HepG2 (cell line): ENCODE data around the gene FKBP1B. TPM values are rescaled to one million over a fixed set of nuclear protein-coding genes. Genes with fewer than 3 reads are reported as not detected.

Source experiments
- ADNP ChIP-seq: sonication (generic); formaldehyde crosslinking; IDR thresholded peaks from 2 replicates; pipeline ENCODE4 v1.4.0; 2020; ENCODE audit warnings: missing genetic modification reagents
- FOXA1 ChIP-seq, 2 experiments: fragments of 450-650 bp in 1 of 2; sonication (generic) in 1 of 2; formaldehyde crosslinking in 1 of 2; IDR thresholded peaks; 2 replicates each; pipeline versions ENCODE4 v1.4.0 to v1.6.1; 2016 to 2020; ENCODE audit warnings: missing genetic modification reagents in 1 of 2
- LCORL ChIP-seq, 2 experiments: fragments of 450-650 bp in 1 of 2; sonication (generic) in 1 of 2; formaldehyde crosslinking in 1 of 2; IDR thresholded peaks; 2 replicates each; pipeline versions ENCODE4 v1.5.0 to v1.6.1; 2017 to 2020; ENCODE audit warnings: antibody characterized with exemption in 1 of 2, missing genetic modification reagents in 1 of 2
- MAFF ChIP-seq: IDR thresholded peaks from 2 replicates; pipeline ENCODE4 v1.6.1; 2011; ENCODE audit warnings: low read depth, low read length, improper control_type of control experiment
- MIXL1 ChIP-seq: IDR thresholded peaks from 2 replicates; pipeline ENCODE4 v1.6.1; 2016
- SIX1 ChIP-seq: sonication (generic); formaldehyde crosslinking; IDR thresholded peaks from 2 replicates; pipeline ENCODE4 v1.4.0; 2020; ENCODE audit warnings: missing genetic modification reagents, borderline replicate concordance
- SRF ChIP-seq: IDR thresholded peaks from 2 replicates; pipeline ENCODE4 v1.6.1; 2011; ENCODE audit warnings: mild to moderate bottlenecking, low read depth, low read length, moderate library complexity
- ZNF317 ChIP-seq: sonication (generic); formaldehyde crosslinking; IDR thresholded peaks from 2 replicates; pipeline ENCODE4 v1.5.0; 2020; ENCODE audit warnings: mild to moderate bottlenecking, missing genetic modification reagents
- ZNF547 ChIP-seq: sonication (generic); formaldehyde crosslinking; IDR thresholded peaks from 2 replicates; pipeline ENCODE4 v1.5.1; 2020; ENCODE audit warnings: mild to moderate bottlenecking, missing genetic modification reagents
- polyA plus RNA-seq, 8 experiments: library from polyadenylated mRNA; depleted of rRNA in 3 of 8; stranded (reverse) in 7 of 8; unstranded in 1 of 8; fragments of >200 nt; fragmentation: Illumina TruSeq in 4 of 8; extraction: Trizol in 4 of 8; gene quantifications; 2 replicates each; pipeline versions ENCODE4 v1.2.1 to v1.2.3, GENCODE V29; 2011 to 2016; ENCODE audit warnings: low read depth in 4 of 8, missing spikeins in 1 of 8, mixed read lengths in 1 of 8; ENCODE audit not compliant: insufficient read depth in 1 of 8
- total RNA-seq, 5 experiments: library from RNA; depleted of rRNA; stranded (reverse); fragments of >200 nt; fragmentation: Illumina TruSeq; extraction: Trizol; gene quantifications; 2 replicates each; pipeline ENCODE4 v1.2.3, GENCODE V29; 2016; ENCODE audit warnings: low read depth in 1 of 5
- TF ChIP-seq, protein P1 (sequence below), 2 experiments: fragments of 450-650 bp in 1 of 2; sonication (generic) in 1 of 2; formaldehyde crosslinking in 1 of 2; IDR thresholded peaks; 2 replicates each; pipeline versions ENCODE4 v1.6.1 to v1.8.0; 2016 to 2022; ENCODE audit warnings: antibody characterized with exemption in 1 of 2, mild to moderate bottlenecking in 1 of 2, missing genetic modification reagents in 1 of 2
- TF ChIP-seq, protein P2 (sequence below): sonication (generic); formaldehyde crosslinking; IDR thresholded peaks from 2 replicates; pipeline ENCODE4 v1.8.0; 2023; ENCODE audit warnings: mild to moderate bottlenecking, missing genetic modification reagents
- TF ChIP-seq, protein P3 (sequence below): fragments of 450-650 bp; IDR thresholded peaks from 2 replicates; pipeline ENCODE4 v1.6.1; 2017

Gene FKBP1B
- total and polyA plus RNA-seq, 2 of the 13 experiments (the other 11 are each of a cell fraction or from before 2014, with no cell fraction given), result 35.2 to 96.3 TPM

DNA sequence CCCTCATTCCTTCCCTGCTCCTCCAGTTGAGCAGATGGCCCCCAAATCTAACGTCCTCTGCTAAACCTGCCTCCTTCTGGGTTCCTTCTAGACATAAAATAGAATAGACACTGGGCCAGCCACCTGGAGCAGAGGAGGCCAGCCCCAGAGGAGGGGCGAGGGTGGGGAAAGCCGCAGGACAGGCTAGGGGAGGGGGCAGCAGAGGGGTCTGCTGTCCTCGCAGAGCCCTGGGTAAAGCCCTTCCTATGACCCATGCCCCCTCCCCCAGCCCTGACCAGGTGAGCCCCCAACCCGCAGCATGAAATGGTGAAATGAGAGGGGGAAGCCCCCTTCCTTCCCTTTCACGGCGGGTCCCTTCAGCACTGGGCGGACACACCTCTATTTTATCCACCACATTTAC is 31.8 kb upstream of the FKBP1B start (continued):
- TF ChIP-seq, protein P1, sequence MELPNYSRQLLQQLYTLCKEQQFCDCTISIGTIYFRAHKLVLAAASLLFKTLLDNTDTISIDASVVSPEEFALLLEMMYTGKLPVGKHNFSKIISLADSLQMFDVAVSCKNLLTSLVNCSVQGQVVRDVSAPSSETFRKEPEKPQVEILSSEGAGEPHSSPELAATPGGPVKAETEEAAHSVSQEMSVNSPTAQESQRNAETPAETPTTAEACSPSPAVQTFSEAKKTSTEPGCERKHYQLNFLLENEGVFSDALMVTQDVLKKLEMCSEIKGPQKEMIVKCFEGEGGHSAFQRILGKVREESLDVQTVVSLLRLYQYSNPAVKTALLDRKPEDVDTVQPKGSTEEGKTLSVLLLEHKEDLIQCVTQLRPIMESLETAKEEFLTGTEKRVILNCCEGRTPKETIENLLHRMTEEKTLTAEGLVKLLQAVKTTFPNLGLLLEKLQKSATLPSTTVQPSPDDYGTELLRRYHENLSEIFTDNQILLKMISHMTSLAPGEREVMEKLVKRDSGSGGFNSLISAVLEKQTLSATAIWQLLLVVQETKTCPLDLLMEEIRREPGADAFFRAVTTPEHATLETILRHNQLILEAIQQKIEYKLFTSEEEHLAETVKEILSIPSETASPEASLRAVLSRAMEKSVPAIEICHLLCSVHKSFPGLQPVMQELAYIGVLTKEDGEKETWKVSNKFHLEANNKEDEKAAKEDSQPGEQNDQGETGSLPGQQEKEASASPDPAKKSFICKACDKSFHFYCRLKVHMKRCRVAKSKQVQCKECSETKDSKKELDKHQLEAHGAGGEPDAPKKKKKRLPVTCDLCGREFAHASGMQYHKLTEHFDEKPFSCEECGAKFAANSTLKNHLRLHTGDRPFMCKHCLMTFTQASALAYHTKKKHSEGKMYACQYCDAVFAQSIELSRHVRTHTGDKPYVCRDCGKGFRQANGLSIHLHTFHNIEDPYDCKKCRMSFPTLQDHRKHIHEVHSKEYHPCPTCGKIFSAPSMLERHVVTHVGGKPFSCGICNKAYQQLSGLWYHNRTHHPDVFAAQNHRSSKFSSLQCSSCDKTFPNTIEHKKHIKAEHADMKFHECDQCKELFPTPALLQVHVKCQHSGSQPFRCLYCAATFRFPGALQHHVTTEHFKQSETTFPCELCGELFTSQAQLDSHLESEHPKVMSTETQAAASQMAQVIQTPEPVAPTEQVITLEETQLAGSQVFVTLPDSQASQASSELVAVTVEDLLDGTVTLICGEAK (IDR thresholded peaks at IDR 0.05), result no peak
- TF ChIP-seq, protein P1 (CRISPR knock-in tag; IDR thresholded peaks at IDR 0.05), result no peak
- TF ChIP-seq MAFF (no peak), ZNF317 (CRISPR knock-in tag) (no peak), FOXA1 (IDR thresholded peaks at IDR 0.05) (no peak), FOXA1 (CRISPR knock-in tag; IDR thresholded peaks at IDR 0.05) (no peak), ADNP (no peak), SIX1 (no peak), ZNF547 (CRISPR knock-in tag) (no peak), SRF (no peak), MIXL1 (CRISPR knock-in tag) (no peak), LCORL (IDR thresholded peaks at IDR 0.05) (no peak), LCORL (CRISPR knock-in tag; IDR thresholded peaks at IDR 0.05) (no peak)
- TF ChIP-seq, protein P2, sequence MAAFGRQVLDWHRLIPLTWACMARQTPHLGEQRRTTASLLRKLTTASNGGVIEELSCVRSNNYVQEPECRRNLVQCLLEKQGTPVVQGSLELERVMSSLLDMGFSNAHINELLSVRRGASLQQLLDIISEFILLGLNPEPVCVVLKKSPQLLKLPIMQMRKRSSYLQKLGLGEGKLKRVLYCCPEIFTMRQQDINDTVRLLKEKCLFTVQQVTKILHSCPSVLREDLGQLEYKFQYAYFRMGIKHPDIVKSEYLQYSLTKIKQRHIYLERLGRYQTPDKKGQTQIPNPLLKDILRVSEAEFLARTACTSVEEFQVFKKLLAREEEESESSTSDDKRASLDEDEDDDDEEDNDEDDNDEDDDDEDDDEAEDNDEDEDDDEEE (CRISPR knock-in tag), result no peak
- TF ChIP-seq, protein P3, sequence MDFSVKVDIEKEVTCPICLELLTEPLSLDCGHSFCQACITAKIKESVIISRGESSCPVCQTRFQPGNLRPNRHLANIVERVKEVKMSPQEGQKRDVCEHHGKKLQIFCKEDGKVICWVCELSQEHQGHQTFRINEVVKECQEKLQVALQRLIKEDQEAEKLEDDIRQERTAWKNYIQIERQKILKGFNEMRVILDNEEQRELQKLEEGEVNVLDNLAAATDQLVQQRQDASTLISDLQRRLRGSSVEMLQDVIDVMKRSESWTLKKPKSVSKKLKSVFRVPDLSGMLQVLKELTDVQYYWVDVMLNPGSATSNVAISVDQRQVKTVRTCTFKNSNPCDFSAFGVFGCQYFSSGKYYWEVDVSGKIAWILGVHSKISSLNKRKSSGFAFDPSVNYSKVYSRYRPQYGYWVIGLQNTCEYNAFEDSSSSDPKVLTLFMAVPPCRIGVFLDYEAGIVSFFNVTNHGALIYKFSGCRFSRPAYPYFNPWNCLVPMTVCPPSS, result no peak
